Kidney capillary endothelial cell (primary cell): Measurements from ENCODE around the gene ROBO4.

ENCODE experiments used
- DNase-seq: peaks from one replicate; pipeline ENCODE4 v3.0.0-alpha.2; 2018; ENCODE audit warnings: low spot score

The ROBO4 gene

GRCh38 chr11:124897674-124898262 is at the start of gene ROBO4:
Gene ROBO4 (minus strand): TSS chr11:124897865. CDS start chr11:124897795, 70 bp downstream.
- peak; percentile 83 for DNase-seq

- DNase-seq, result no peak
Observed at GRCh38 chr11:124946735-124947141, 49.1 kb upstream of the ROBO4 start.

GRCh38 chr11:124945826-124946225 is 48.2 kb upstream of the ROBO4 start:
- no peak for DNase-seq

- DNase-seq, result no peak
Observed at GRCh38 chr11:124944565-124944964, 46.9 kb upstream of the ROBO4 start.

- no peak for DNase-seq
Observed at GRCh38 chr11:124943741-124944140, 46.1 kb upstream of the ROBO4 start.

- no peak for DNase-seq
Observed at GRCh38 chr11:124943254-124943616, 45.6 kb upstream of the ROBO4 start.

- no peak for DNase-seq
Observed at GRCh38 chr11:124942466-124943253, 45.0 kb upstream of the ROBO4 start.

- DNase-seq, result no peak
Observed at GRCh38 chr11:124941703-124942102, 44.0 kb upstream of the ROBO4 start.

GRCh38 chr11:124938970-124939369 is 41.3 kb upstream of the ROBO4 start:
- no peak for DNase-seq

GRCh38 chr11:124938206-124938765 is 40.6 kb upstream of the ROBO4 start:
- DNase-seq, result no peak

- no peak for DNase-seq
Observed at GRCh38 chr11:124937336-124937935, 39.8 kb upstream of the ROBO4 start.

- DNase-seq, result no peak
Observed at GRCh38 chr11:124935548-124936514, 38.2 kb upstream of the ROBO4 start, which contains the start of gene HEPACAM. Gene HEPACAM (minus strand): TSS chr11:124936047. CDS start chr11:124936006, 41 bp downstream.

GRCh38 chr11:124934862-124935547 is 37.3 kb upstream of the ROBO4 start:
- DNase-seq, result no peak

- DNase-seq, result no peak
Observed at GRCh38 chr11:124930799-124931198, 33.1 kb upstream of the ROBO4 start.

- no peak for DNase-seq
Observed at GRCh38 chr11:124928942-124929665, 31.4 kb upstream of the ROBO4 start.

- DNase-seq, result no peak
Observed at GRCh38 chr11:124923296-124923695, 25.6 kb upstream of the ROBO4 start.

GRCh38 chr11:124922831-124923230 is 25.2 kb upstream of the ROBO4 start:
- no peak for DNase-seq

GRCh38 chr11:124920870-124921609 is 23.4 kb upstream of the ROBO4 start:
- DNase-seq, result peak; percentile 82

GRCh38 chr11:124920356-124920755 is 22.7 kb upstream of the ROBO4 start:
- no peak for DNase-seq

GRCh38 chr11:124919898-124920297 is 22.2 kb upstream of the ROBO4 start:
- DNase-seq, result no peak
